ENCODE data around the gene SLC66A3.
A peak's percentile ranks its signal among the peaks of the same experiment; 100 is the strongest.

SLC66A3 gene

DNA sequence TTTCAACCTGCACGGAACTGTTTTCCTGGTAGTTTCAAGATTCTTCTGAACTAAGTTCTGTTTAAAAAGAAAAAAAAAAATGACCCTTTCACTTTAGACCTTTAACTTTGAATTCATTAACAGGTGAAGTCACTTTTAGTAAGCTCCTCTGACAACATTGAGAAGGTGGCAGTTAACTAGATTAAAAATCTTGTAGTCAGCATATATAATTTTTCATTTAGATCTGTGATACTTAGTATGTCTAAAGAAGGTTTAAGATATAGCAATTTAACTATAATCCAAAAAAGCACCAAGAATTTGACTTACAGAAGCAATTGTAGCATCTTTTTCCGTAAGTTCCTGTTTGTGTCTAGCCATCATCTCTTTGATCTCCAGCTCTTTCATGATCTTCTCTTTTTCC, 45.4 kb downstream of the SLC66A3 start:
- Histone ChIP-seq H3K4me3 (ENCODE audit: insufficient read depth in 1 of 2, low read depth in 1 of 2, low read length in 2 of 2) (no peak overlapping the region), H3K4me2 (ENCODE audit: low read length, poor library complexity, severe bottlenecking) (no peak overlapping the region), H2BK5ac (ENCODE audit: low read depth, low read length, poor library complexity, severe bottlenecking) (no peak overlapping the region), H3K4ac (ENCODE audit: low read depth in 1 of 2, low read length in 2 of 2) (no peak overlapping the region), H3K36me3 (ENCODE audit: control insufficient read depth in 1 of 2, insufficient read depth in 2 of 2, low read depth in 1 of 2, low read length in 2 of 2) (peaks cover 9 to 68% of the 10 kb centered on the region in 2 experiments), H3K9ac (ENCODE audit: low read length) (no peak overlapping the region), H3K27ac (ENCODE audit: low read length, poor library complexity, severe bottlenecking) (no peak overlapping the region), H3K9me3 (ENCODE audit: control insufficient read depth, low read length) (no peaks in the 10 kb centered on the region), H2AFZ (ENCODE audit: low read depth, low read length) (no peak overlapping the region), H2BK120ac (ENCODE audit: low read depth, low read length) (no peak overlapping the region), H3K18ac (ENCODE audit: low read depth in 1 of 2, low read length in 2 of 2) (no peak overlapping the region), H2BK12ac (ENCODE audit: low read length in 2 of 2) (no peak overlapping the region), H3K79me1 (replicated peaks; ENCODE audit: low read length, poor library complexity, severe bottlenecking) (peaks cover 7% of the 10 kb centered on the region), H2BK15ac (ENCODE audit: low read depth, poor library complexity, severe bottlenecking) (no peak overlapping the region), H2AK5ac (ENCODE audit: low read length, severe bottlenecking) (no peak overlapping the region), H3K4me1 (ENCODE audit: control insufficient read depth, insufficient read depth, low read depth, low read length) (no peaks in the 10 kb centered on the region), H4K91ac (ENCODE audit: low read length) (no peak overlapping the region), H3K23ac (ENCODE audit: low read length in 2 of 2) (no peak overlapping the region), H4K8ac (ENCODE audit: low read length) (no peak overlapping the region), H3K14ac (ENCODE audit: low read length in 2 of 2) (no peak overlapping the region), H3K27me3 (ENCODE audit: control insufficient read depth in 1 of 2, insufficient read depth in 1 of 2, low read length in 2 of 2) (no peaks in the 10 kb centered on the region)
- no peak for DNase-seq
- 98% methylated on average over 1 of the region's 2 CpGs for WGBS

DNA sequence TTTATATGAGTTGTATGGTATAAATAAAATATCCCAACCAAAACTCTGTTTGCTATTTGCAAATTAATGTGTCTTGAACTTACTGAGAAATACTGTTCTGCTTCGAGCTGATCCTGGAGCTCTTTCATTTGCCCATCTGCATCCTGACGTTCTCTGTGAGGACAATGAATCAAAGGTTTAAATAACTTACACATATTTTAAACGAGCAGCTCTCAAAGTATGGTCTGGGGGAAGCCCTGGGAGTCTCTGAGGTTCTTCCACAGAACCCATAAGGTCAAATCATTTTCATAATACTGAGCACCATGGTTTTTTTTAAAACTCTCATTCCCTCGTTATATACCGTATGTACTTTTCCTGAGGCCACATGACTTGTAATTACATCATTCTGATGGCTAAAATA, 46.7 kb downstream of the SLC66A3 start:
- 96% methylated on average over 5 of the region's 5 CpGs for WGBS
- Histone ChIP-seq H3K9me3 (ENCODE audit: control insufficient read depth, low read length) (no peaks in the 10 kb centered on the region), H3K36me3 (ENCODE audit: control insufficient read depth in 1 of 2, insufficient read depth in 2 of 2, low read depth in 1 of 2, low read length in 2 of 2) (peaks cover 9 to 61% of the 10 kb centered on the region in 2 experiments)

DNA sequence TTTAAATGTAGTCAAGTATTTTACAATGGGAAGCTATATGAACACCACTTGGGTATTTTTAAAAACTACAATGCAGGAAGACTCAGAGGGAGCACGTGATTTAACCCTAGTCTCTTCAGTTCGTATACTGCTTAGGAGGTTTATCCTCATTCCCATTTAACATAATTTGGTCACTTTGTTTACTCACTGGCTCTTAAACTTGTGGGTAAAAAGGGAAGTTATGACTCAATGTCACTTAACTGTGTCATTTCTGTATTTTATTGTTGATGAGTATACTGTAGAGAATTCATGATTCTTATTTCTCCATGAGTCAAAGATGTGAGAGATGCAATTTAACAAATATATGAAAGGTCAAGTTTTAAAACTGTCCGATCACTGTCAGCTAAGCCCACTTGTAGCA, 48.2 kb downstream of the SLC66A3 start:
- H2BK15ac ChIP-seq (ENCODE audit: low read depth, poor library complexity, severe bottlenecking) = no peak overlapping the region
- H3K4ac ChIP-seq (ENCODE audit: low read depth in 1 of 2, low read length in 2 of 2) = no peak overlapping the region
- no CpG with 5 or more reads among the region's 3 CpGs for WGBS
- H3K4me3 ChIP-seq (ENCODE audit: insufficient read depth in 1 of 2, low read depth in 1 of 2, low read length in 2 of 2) = no peak overlapping the region
- no peaks in the 10 kb centered on the region for H3K27me3 ChIP-seq (ENCODE audit: control insufficient read depth in 1 of 2, insufficient read depth in 1 of 2, low read length in 2 of 2)
- no peak overlapping the region for H2BK12ac ChIP-seq (ENCODE audit: low read length in 2 of 2)
- H3K18ac ChIP-seq (ENCODE audit: low read depth in 1 of 2, low read length in 2 of 2) = no peak overlapping the region
- peaks cover 9 to 55% of the 10 kb centered on the region in 2 experiments for H3K36me3 ChIP-seq (ENCODE audit: control insufficient read depth in 1 of 2, insufficient read depth in 2 of 2, low read depth in 1 of 2, low read length in 2 of 2)
- H4K91ac ChIP-seq (ENCODE audit: low read length) = no peak overlapping the region
- DNase-seq = peak; percentile 89
- H3K23ac ChIP-seq (ENCODE audit: low read length in 2 of 2) = no peak overlapping the region
- no peak overlapping the region for H3K27ac ChIP-seq (ENCODE audit: low read length, poor library complexity, severe bottlenecking)
- peaks cover 7% of the 10 kb centered on the region for H3K79me1 ChIP-seq (replicated peaks; ENCODE audit: low read length, poor library complexity, severe bottlenecking)
- no peaks in the 10 kb centered on the region for H3K9me3 ChIP-seq (ENCODE audit: control insufficient read depth, low read length)
- no peak overlapping the region for H3K14ac ChIP-seq (ENCODE audit: low read length in 2 of 2)
- H3K4me1 ChIP-seq (ENCODE audit: control insufficient read depth, insufficient read depth, low read depth, low read length) = no peaks in the 10 kb centered on the region
- no peak overlapping the region for H2BK5ac ChIP-seq (ENCODE audit: low read depth, low read length, poor library complexity, severe bottlenecking)
- H2AK5ac ChIP-seq (ENCODE audit: low read length, severe bottlenecking) = no peak overlapping the region
- no peak overlapping the region for H4K8ac ChIP-seq (ENCODE audit: low read length)
- H2AFZ ChIP-seq (ENCODE audit: low read depth, low read length) = no peak overlapping the region
- no peak overlapping the region for H3K4me2 ChIP-seq (ENCODE audit: low read length, poor library complexity, severe bottlenecking)
- H3K9ac ChIP-seq (ENCODE audit: low read length) = peak overlapping the region; percentile 61
- no peak overlapping the region for H2BK120ac ChIP-seq (ENCODE audit: low read depth, low read length)

More for the DNA sequence above, 46.7 kb downstream of the SLC66A3 start:
- Histone ChIP-seq H3K27me3 (ENCODE audit: control insufficient read depth in 1 of 2, insufficient read depth in 1 of 2, low read length in 2 of 2) (no peaks in the 10 kb centered on the region), H3K4ac (ENCODE audit: low read depth in 1 of 2, low read length in 2 of 2) (no peak overlapping the region), H4K91ac (ENCODE audit: low read length) (no peak overlapping the region), H2AFZ (ENCODE audit: low read depth, low read length) (no peak overlapping the region), H3K23ac (ENCODE audit: low read length in 2 of 2) (no peak overlapping the region), H2BK15ac (ENCODE audit: low read depth, poor library complexity, severe bottlenecking) (no peak overlapping the region), H3K18ac (ENCODE audit: low read depth in 1 of 2, low read length in 2 of 2) (no peak overlapping the region), H3K4me2 (ENCODE audit: low read length, poor library complexity, severe bottlenecking) (no peak overlapping the region), H3K79me1 (replicated peaks; ENCODE audit: low read length, poor library complexity, severe bottlenecking) (peaks cover 7% of the 10 kb centered on the region), H3K14ac (ENCODE audit: low read length in 2 of 2) (no peak overlapping the region), H4K8ac (ENCODE audit: low read length) (no peak overlapping the region), H3K4me1 (ENCODE audit: control insufficient read depth, insufficient read depth, low read depth, low read length) (no peaks in the 10 kb centered on the region), H2AK5ac (ENCODE audit: low read length, severe bottlenecking) (no peak overlapping the region), H3K9ac (ENCODE audit: low read length) (no peak overlapping the region), H3K4me3 (ENCODE audit: insufficient read depth in 1 of 2, low read depth in 1 of 2, low read length in 2 of 2) (no peak overlapping the region), H2BK120ac (ENCODE audit: low read depth, low read length) (no peak overlapping the region), H2BK5ac (ENCODE audit: low read depth, low read length, poor library complexity, severe bottlenecking) (no peak overlapping the region), H3K27ac (ENCODE audit: low read length, poor library complexity, severe bottlenecking) (no peak overlapping the region), H2BK12ac (ENCODE audit: low read length in 2 of 2) (no peak overlapping the region)
- DNase-seq = no peak

DNA sequence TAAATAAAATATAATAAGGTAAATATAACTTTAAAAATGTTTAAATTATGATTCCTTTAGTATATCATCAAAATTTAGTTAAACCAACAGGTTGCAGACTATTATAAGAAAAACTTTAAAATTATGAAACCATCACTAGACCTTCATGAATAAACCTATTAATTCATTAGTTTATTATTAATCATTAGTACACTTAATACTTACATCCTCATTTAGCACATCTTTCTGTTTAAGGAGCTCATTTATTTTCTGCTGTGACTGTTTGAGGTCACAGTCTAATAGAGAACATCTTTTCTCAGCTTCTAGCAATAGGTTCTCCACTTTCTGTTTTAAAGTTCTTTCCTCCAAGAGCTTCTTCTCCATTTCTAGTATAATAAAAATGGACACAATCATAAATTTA, 52.8 kb downstream of the SLC66A3 start:
- Histone ChIP-seq H4K8ac (ENCODE audit: low read length) (no peak overlapping the region), H4K91ac (ENCODE audit: low read length) (no peak overlapping the region), H2BK12ac (ENCODE audit: low read length in 2 of 2) (no peak overlapping the region), H3K23ac (ENCODE audit: low read length in 2 of 2) (no peak overlapping the region), H2BK15ac (ENCODE audit: low read depth, poor library complexity, severe bottlenecking) (no peak overlapping the region), H2BK5ac (ENCODE audit: low read depth, low read length, poor library complexity, severe bottlenecking) (no peak overlapping the region), H3K79me1 (replicated peaks; ENCODE audit: low read length, poor library complexity, severe bottlenecking) (peaks cover 8% of the 10 kb centered on the region), H3K4me1 (ENCODE audit: control insufficient read depth, insufficient read depth, low read depth, low read length) (no peaks in the 10 kb centered on the region), H2BK120ac (ENCODE audit: low read depth, low read length) (no peak overlapping the region), H3K9me3 (ENCODE audit: control insufficient read depth, low read length) (no peaks in the 10 kb centered on the region), H3K14ac (ENCODE audit: low read length in 2 of 2) (no peak overlapping the region), H3K4ac (ENCODE audit: low read depth in 1 of 2, low read length in 2 of 2) (no peak overlapping the region), H3K4me3 (ENCODE audit: insufficient read depth in 1 of 2, low read depth in 1 of 2, low read length in 2 of 2) (no peak overlapping the region), H2AK5ac (ENCODE audit: low read length, severe bottlenecking) (no peak overlapping the region), H2AFZ (ENCODE audit: low read depth, low read length) (no peak overlapping the region), H3K18ac (ENCODE audit: low read depth in 1 of 2, low read length in 2 of 2) (no peak overlapping the region), H3K27ac (ENCODE audit: low read length, poor library complexity, severe bottlenecking) (no peak overlapping the region), H3K4me2 (ENCODE audit: low read length, poor library complexity, severe bottlenecking) (no peak overlapping the region), H3K36me3 (ENCODE audit: control insufficient read depth in 1 of 2, insufficient read depth in 2 of 2, low read depth in 1 of 2, low read length in 2 of 2) (peaks cover 0 to 61% of the 10 kb centered on the region in 2 experiments), H3K9ac (ENCODE audit: low read length) (no peak overlapping the region), H3K27me3 (ENCODE audit: control insufficient read depth in 1 of 2, insufficient read depth in 1 of 2, low read length in 2 of 2) (no peaks in the 10 kb centered on the region)
- no peak for DNase-seq

Measured in mesenchymal stem cell (in vitro differentiated cells and primary cell).